Common myeloid progenitor, CD34-positive (primary cell): ENCODE results near the gene GPATCH3.

Source experiments
- CTCF ChIA-PET: fragments of 350-600 bp; sonication (Branson Sonifier 250); formaldehyde crosslinking; loops from one replicate; lab custom pipeline; 2021; ENCODE audit warnings: antibody characterized with exemption; lab: Charles Lee
- POLR2A ChIA-PET: fragments of 350-600 bp; sonication (Branson Sonifier 250); formaldehyde crosslinking; loops from one replicate; lab custom pipeline; 2021; ENCODE audit warnings: antibody characterized with exemption; lab: Charles Lee
- DNase-seq, 3 donors: peaks; one replicate each; pipeline versions ENCODE4 v3.0.0 to v3.0.0-alpha.2; 2013
- H3K27ac ChIP-seq, 2 experiments: 1 replicate in 1 of 2; 2 replicates in 1 of 2; pipeline ENCODE4 v1.7.0; 2013; ENCODE audit warnings: inconsistent platforms in 2 of 2, low read length in 2 of 2, mild to moderate bottlenecking in 2 of 2, low read depth in 1 of 2, moderate library complexity in 1 of 2; ENCODE audit not compliant: severe bottlenecking in 2 of 2, insufficient read depth in 1 of 2, poor library complexity in 1 of 2
- H3K27me3 ChIP-seq, 5 experiments: replicated peaks in 2 of 5; 1 replicate in 3 of 5; 2 replicates in 2 of 5; pipeline versions ENCODE4 v1.6.1 to v1.7.0; 2013; ENCODE audit warnings: low read length in 4 of 5, mild to moderate bottlenecking in 2 of 5, moderate library complexity in 2 of 5, inconsistent platforms in 1 of 5; ENCODE audit not compliant: insufficient read depth in 5 of 5, control insufficient read depth in 4 of 5
- H3K36me3 ChIP-seq, 4 experiments: 1 replicate in 2 of 4; 2 replicates in 2 of 4; pipeline versions ENCODE4 v1.6.1 to v1.7.0; 2013; ENCODE audit warnings: low read length in 3 of 4, control low read depth in 1 of 4, mild to moderate bottlenecking in 1 of 4; ENCODE audit not compliant: control insufficient read depth in 4 of 4, insufficient read depth in 4 of 4
- H3K4me1 ChIP-seq, 4 experiments: 1 replicate in 3 of 4; 2 replicates in 1 of 4; pipeline versions ENCODE4 v1.6.1 to v1.7.1; 2013; ENCODE audit warnings: low read length in 3 of 4, mild to moderate bottlenecking in 3 of 4, control low read depth in 1 of 4, inconsistent platforms in 1 of 4, moderate library complexity in 1 of 4; ENCODE audit not compliant: control insufficient read depth in 4 of 4, insufficient read depth in 4 of 4; ENCODE audit errors: control extremely low read depth in 1 of 4
- H3K4me3 ChIP-seq, 7 experiments: 1 replicate in 4 of 7; 2 replicates in 3 of 7; pipeline versions ENCODE4 v1.5.1 to v1.7.0; 2013; ENCODE audit warnings: mild to moderate bottlenecking in 7 of 7, low read length in 6 of 7, moderate library complexity in 6 of 7, inconsistent platforms in 2 of 7, low read depth in 2 of 7, control low read depth in 1 of 7; ENCODE audit not compliant: insufficient read depth in 4 of 7, control insufficient read depth in 1 of 7; ENCODE audit errors: extremely low read depth in 1 of 7
- H3K9me3 ChIP-seq, 5 experiments: 1 replicate in 4 of 5; 2 replicates in 1 of 5; pipeline versions ENCODE4 v1.6.1 to v1.7.1; 2013; ENCODE audit warnings: low read length in 4 of 5, mild to moderate bottlenecking in 2 of 5, inconsistent platforms in 1 of 5, low read depth in 1 of 5, moderate library complexity in 1 of 5; ENCODE audit not compliant: control insufficient read depth in 4 of 5, insufficient read depth in 2 of 5; ENCODE audit errors: control extremely low read depth in 1 of 5
- WGBS: methylation state at CpG from one replicate; pipeline ENCODE4 v1.1.5; 2013; ENCODE audit not compliant: insufficient coverage; 5-methylcytosine and 5-hydroxymethylcytosine counted together

Gene GPATCH3

DNA sequence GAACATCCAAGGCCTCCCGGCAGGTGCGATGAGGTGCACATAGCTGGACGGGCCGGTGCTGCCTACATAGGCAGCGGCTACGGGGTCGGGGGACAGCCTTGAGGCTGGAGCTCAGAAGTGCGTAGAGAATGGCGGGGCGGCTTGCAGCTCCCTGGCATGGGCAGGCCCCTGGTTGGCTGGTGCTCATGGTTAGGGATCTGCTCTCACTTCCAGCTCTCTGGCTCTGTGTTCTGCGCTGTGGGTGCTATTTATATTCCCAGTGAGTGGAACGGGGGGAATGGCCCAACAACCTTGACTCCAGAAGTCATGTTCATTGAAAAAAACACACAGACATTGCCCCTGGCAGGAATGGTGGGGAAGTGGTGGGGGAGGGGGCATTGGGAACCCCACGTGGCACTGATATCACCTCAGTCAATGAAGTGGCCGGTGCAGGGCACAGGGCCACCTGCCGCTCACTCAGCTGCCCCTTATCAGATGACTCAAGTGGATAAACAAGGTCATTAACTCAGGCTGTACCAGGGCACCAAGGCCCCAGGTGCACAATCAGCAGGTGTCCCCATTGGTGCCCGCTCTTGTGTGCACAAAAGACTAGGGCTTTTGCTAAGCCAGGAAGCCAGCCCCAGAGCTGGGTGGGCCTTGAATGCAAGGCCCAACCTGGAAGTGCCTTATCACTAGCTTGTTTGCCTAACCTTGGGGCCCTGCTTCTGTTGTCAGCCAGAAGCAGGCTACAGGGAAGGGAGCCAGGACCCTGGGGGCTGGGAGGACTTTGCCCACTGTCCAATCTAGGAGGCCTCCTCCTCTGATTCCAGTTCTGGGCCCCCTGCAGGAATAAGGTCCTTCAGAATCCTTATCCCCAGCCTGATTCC, 13.7 kb upstream of the GPATCH3 start, which contains the start of gene NR0B2:
Gene NR0B2 (minus strand): TSS at position 222 of the 866 bp plus-strand sequence. CDS start 35 bp downstream, at position 187.
- ChIA-PET CTCF (no interaction called here), POLR2A (interaction anchor here (0.8 kb wide), 1 partner anchor 13 kb away, joined by 3 read pairs; no protein-coding TSS in a partner anchor)
- WGBS: 97% methylated on average over 14 of the region's 16 CpGs

DNA sequence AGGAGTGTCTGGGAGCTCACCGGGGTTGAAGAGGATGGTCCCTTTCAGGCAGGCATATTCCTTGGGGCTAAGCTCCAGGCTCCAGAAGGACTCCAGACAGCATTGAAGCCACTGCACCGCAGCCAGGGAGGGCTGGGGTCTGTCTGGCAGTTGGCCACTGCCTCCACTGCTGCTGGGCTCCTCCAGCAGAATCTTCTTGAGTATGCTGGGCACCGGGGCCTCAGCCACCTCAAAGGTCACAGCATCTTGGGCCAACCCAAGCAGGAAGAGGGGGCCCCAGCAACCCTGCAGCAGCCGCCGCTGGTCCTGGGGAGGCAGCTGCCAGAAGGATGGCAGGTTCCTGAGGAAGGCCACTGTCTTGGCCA, 13.1 kb upstream of the GPATCH3 start:
- Histone ChIP-seq H3K9me3 (no peaks in the 10 kb centered on the region), H3K27ac (no peak overlapping the region), H3K36me3 (no peaks in the 10 kb centered on the region), H3K27me3 (no peaks in the 10 kb centered on the region), H3K4me3 (no peak overlapping the region), H3K4me1 (no peaks in the 10 kb centered on the region)
- POLR2A ChIA-PET: interaction anchor here (0.6 to 0.8 kb wide), 3 partner anchors 12 to 122 kb away, joined by 3 to 5 read pairs (median 3); no protein-coding TSS in a partner anchor
- no peak for DNase-seq
- 82% methylated on average over 5 of the region's 5 CpGs for WGBS
- CTCF ChIA-PET: no interaction called here

More for the DNA sequence above, 13.7 kb upstream of the GPATCH3 start, which contains the start of gene NR0B2:
- H3K36me3 ChIP-seq: no peaks in the 10 kb centered on the region
- H3K27me3 ChIP-seq: no peaks in the 10 kb centered on the region
- DNase-seq: no peak
- no peak within 1 kb of the TSS for H3K4me3 ChIP-seq
- H3K4me1 ChIP-seq: no peaks in the 10 kb centered on the region
- no peaks in the 10 kb centered on the region for H3K9me3 ChIP-seq
- peak within 1 kb of the TSS in 1 of 2 experiments; percentile 61 for H3K27ac ChIP-seq

DNA sequence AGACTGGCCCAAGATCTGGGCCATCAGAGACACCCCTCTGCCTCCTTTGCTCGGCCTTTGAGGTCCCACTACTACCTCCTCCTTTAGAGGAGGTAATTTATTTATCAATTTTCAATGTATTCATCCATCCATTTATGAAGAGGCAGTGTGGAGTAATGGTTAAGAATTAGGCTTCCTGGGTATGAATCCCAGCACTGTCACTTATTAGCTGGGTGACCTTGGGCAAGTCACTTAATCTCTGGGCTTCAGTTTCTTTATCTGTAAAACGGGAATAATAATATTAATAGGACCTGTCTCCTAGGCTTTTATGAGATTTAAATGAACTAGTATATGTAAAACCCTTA, 11.9 kb upstream of the GPATCH3 start:
- DNase-seq: no peak
- no CpG with 5 or more reads among the region's 2 CpGs for WGBS
- no peaks in the 10 kb centered on the region for H3K4me1 ChIP-seq
- H3K27me3 ChIP-seq: no peaks in the 10 kb centered on the region
- ChIA-PET CTCF (no interaction called here), POLR2A (no interaction called here)
- no peaks in the 10 kb centered on the region for H3K9me3 ChIP-seq
- H3K27ac ChIP-seq: no peak overlapping the region
- no peaks in the 10 kb centered on the region for H3K36me3 ChIP-seq
- no peak overlapping the region for H3K4me3 ChIP-seq

DNA sequence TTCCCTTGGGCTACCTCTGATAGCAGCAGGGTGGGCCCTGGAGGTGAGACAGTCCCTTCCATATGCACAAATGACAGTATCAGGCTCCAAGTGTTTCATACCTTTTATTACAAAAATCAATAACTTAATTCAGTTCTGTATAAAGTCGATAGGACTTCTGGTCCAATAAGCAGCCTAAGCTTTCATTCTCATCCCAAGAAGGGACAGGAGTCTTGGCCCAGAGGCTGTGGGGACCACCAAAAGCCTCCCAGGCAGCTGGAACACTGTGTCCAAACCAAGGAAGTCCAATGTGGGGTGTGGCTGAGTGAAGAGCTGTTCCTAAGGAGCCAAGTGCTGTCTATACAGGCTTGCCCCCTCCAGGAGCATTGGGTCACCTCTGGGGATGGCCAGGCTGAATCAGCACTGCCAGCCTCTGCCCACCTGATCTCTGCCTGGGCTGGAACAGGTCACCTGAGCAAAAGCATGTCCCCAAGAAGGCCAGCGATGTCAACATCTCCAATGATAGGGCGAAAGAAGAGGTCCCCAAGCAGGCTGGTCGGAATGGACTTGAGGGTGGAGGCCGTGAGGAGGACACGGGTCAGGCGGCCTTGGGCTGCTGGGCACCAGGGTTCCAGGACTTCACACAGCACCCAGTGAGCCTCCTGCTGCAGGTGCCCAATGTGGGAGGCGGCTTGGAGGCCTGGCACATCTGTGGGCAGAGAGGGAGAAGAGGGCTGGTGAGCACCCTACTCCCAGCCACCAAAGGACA, 11.3 kb upstream of the GPATCH3 start:
- no peaks in the 10 kb centered on the region for H3K9me3 ChIP-seq
- no peaks in the 10 kb centered on the region for H3K36me3 ChIP-seq
- H3K4me1 ChIP-seq: no peaks in the 10 kb centered on the region
- 94% methylated on average over 7 of the region's 8 CpGs for WGBS
- H3K4me3 ChIP-seq: no peak overlapping the region
- CTCF ChIA-PET: no interaction called here
- POLR2A ChIA-PET: no interaction called here
- DNase-seq: no peak
- no peak overlapping the region for H3K27ac ChIP-seq
- H3K27me3 ChIP-seq: no peaks in the 10 kb centered on the region

DNA sequence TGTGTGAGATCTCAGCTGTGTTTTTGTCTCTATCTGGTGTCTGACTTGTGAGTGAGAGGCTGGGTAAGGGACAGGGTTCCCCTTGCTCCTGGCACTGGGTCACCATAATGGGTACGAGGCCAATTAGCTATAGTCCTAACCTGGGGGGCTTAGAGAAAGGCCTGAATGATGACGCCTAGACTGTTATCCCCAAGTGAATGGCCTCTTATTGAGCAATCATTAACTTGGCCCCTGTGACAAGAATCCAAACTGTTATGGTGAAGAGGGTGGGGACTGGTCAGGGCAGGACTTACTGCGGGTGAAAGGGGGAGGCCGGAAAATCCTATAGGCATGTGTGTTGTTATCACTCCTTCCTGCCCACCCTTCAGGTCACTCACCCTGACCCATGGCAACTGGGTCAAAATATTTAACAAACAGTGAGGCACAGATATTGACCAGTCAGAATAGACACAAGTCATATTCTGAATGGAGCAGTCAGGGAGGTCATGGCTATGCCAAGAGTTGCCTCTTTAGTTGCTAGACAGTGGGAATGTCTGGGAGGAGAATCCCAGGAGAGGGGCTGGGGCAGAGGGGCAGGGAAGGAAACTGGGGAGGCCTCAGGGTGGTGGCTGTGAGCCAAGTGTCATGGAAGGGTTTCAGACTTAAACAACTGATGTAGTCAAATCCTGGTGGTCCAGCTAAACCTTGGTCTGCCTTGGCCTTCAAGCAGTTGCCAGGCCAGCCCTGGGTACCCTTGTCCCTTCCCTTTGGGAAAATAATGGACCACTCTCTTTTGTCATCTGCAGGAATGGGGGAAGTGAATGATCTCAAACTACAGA, 10.3 kb upstream of the GPATCH3 start:
- Histone ChIP-seq H3K4me1 (no peaks in the 10 kb centered on the region), H3K27me3 (no peaks in the 10 kb centered on the region), H3K36me3 (no peaks in the 10 kb centered on the region), H3K9me3 (no peaks in the 10 kb centered on the region), H3K4me3 (no peak overlapping the region), H3K27ac (no peak overlapping the region)
- WGBS: 100% methylated on average over 3 of the region's 4 CpGs
- ChIA-PET CTCF (no interaction called here), POLR2A (interaction anchor here (0.6 kb wide), 1 partner anchor 10 kb away, joined by 4 read pairs; no protein-coding TSS in a partner anchor)
- DNase-seq: no peak

DNA sequence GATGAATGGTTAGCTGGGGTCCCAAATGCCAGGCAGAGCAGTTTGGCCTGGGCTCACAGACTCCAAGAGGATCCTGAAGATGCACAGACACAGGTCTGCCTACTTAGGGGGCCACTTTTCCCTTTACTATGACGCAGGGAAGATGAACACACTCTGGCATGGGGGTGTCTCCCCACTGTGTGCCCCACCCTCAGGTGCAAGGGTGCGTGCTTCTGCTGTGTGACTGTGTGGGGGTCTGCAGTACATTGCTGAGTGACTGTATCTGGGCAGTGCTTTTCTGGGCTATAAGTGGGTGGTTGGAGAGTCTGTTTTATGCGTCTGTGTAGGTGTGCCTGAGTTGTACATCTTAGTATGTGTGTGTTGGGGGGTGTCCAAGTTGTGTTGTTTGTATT, 9.7 kb upstream of the GPATCH3 start:
- no peak overlapping the region for H3K27ac ChIP-seq
- CTCF ChIA-PET: no interaction called here
- WGBS: 100% methylated on average over 2 of the region's 3 CpGs
- H3K9me3 ChIP-seq: no peaks in the 10 kb centered on the region
- H3K4me3 ChIP-seq: no peak overlapping the region
- H3K36me3 ChIP-seq: no peaks in the 10 kb centered on the region
- no peaks in the 10 kb centered on the region for H3K27me3 ChIP-seq
- DNase-seq: no peak
- H3K4me1 ChIP-seq: no peaks in the 10 kb centered on the region
- POLR2A ChIA-PET: interaction anchor here (0.6 kb wide), 1 partner anchor 11 kb away, joined by 4 read pairs; no protein-coding TSS in a partner anchor
